Duodenal mucosa (tissue), 2 donors: ENCODE results near the gene EIF4B.
"Not testable (repeated sequence)": the region's sequence is repeated elsewhere in the genome, so short reads cannot be mapped to it uniquely, and the experiment has no call there.

Experiments used
- H3K27ac ChIP-seq: one replicate; pipeline ENCODE4 v1.7.0; 2013; ENCODE audit warnings: low read depth, low read length
- H3K27me3 ChIP-seq, 2 donors: one replicate each; pipeline ENCODE4 v1.7.0; 2013; ENCODE audit warnings: low read length in 2 of 2, control low read depth in 1 of 2; ENCODE audit not compliant: insufficient read depth in 2 of 2, control insufficient read depth in 1 of 2
- H3K36me3 ChIP-seq, 2 donors: one replicate each; pipeline ENCODE4 v1.7.0; 2013; ENCODE audit warnings: low read length in 2 of 2, control low read depth in 1 of 2; ENCODE audit not compliant: insufficient read depth in 2 of 2, control insufficient read depth in 1 of 2
- H3K4me1 ChIP-seq, 2 donors: one replicate each; pipeline ENCODE4 v1.7.0; 2013; ENCODE audit warnings: low read length in 2 of 2, control low read depth in 1 of 2; ENCODE audit not compliant: insufficient read depth in 2 of 2, control insufficient read depth in 1 of 2
- H3K4me3 ChIP-seq, 2 donors: one replicate each; pipeline ENCODE4 v1.7.0; 2013; ENCODE audit warnings: low read length in 2 of 2, low read depth in 1 of 2
- H3K9ac ChIP-seq, 2 donors: one replicate each; pipeline ENCODE4 v1.7.0; 2013; ENCODE audit warnings: low read length in 2 of 2, low read depth in 1 of 2
- H3K9me3 ChIP-seq, 2 donors: one replicate each; pipeline ENCODE4 v1.7.0; 2013; ENCODE audit warnings: low read length in 2 of 2, control low read depth in 1 of 2; ENCODE audit not compliant: control insufficient read depth in 1 of 2

The EIF4B gene

GRCh38 chr12:52975820-52976573 is 30.3 kb upstream of the EIF4B start:
- peaks cover 30 to 31% of the 10 kb centered on the region in 2 donors for H3K4me1 ChIP-seq
- H3K27ac ChIP-seq = no peak overlapping the region
- no peaks in the 10 kb centered on the region for H3K27me3 ChIP-seq
- no peaks in the 10 kb centered on the region for H3K9me3 ChIP-seq
- no peak overlapping the region for H3K4me3 ChIP-seq
- H3K36me3 ChIP-seq = no peaks in the 10 kb centered on the region
- H3K9ac ChIP-seq = no peak overlapping the region

GRCh38 chr12:52976574-52977071 is 29.6 kb upstream of the EIF4B start:
- H3K27me3 ChIP-seq = no peaks in the 10 kb centered on the region
- no peak overlapping the region for H3K9ac ChIP-seq
- no peaks in the 10 kb centered on the region for H3K36me3 ChIP-seq
- H3K9me3 ChIP-seq = no peaks in the 10 kb centered on the region
- no peak overlapping the region for H3K27ac ChIP-seq
- H3K4me3 ChIP-seq = no peak overlapping the region
- H3K4me1 ChIP-seq = peaks cover 28% of the 10 kb centered on the region in 2 donors

- Histone ChIP-seq H3K36me3 (no peaks in the 10 kb centered on the region), H3K9me3 (no peaks in the 10 kb centered on the region), H3K4me3 (no peak overlapping the region), H3K27me3 (no peaks in the 10 kb centered on the region), H3K9ac (no peak overlapping the region), H3K27ac (no peak overlapping the region), H3K4me1 (peaks cover 23 to 24% of the 10 kb centered on the region in 2 donors)
Observed at GRCh38 chr12:52977170-52977569, 29.1 kb upstream of the EIF4B start.

- H3K9ac ChIP-seq = no peak overlapping the region
Observed at GRCh38 chr12:52980096-52980649, 26.1 kb upstream of the EIF4B start.

GRCh38 chr12:52980650-52981423 is 25.4 kb upstream of the EIF4B start:
- H3K4me1 ChIP-seq = peaks cover 8 to 10% of the 10 kb centered on the region in 2 donors
- H3K9ac ChIP-seq = peak overlapping the region in 1 of 2 donors; percentile 38
- H3K9me3 ChIP-seq = no peaks in the 10 kb centered on the region
- no peak overlapping the region for H3K4me3 ChIP-seq
- no peak overlapping the region for H3K27ac ChIP-seq
- no peaks in the 10 kb centered on the region for H3K27me3 ChIP-seq
- H3K36me3 ChIP-seq = no peaks in the 10 kb centered on the region

More at GRCh38 chr12:52980096-52980649, 26.1 kb upstream of the EIF4B start:
- no peaks in the 10 kb centered on the region for H3K9me3 ChIP-seq
- no peaks in the 10 kb centered on the region for H3K36me3 ChIP-seq
- peaks cover 15 to 17% of the 10 kb centered on the region in 2 donors for H3K4me1 ChIP-seq
- H3K4me3 ChIP-seq = no peak overlapping the region
- no peak overlapping the region for H3K27ac ChIP-seq
- no peaks in the 10 kb centered on the region for H3K27me3 ChIP-seq

- Histone ChIP-seq H3K9me3 (no peaks in the 10 kb centered on the region), H3K27me3 (no peaks in the 10 kb centered on the region), H3K27ac (no peak overlapping the region), H3K9ac (no peak overlapping the region), H3K4me3 (no peak overlapping the region), H3K36me3 (no peaks in the 10 kb centered on the region), H3K4me1 (peaks cover 3 to 8% of the 10 kb centered on the region in 2 donors)
Observed at GRCh38 chr12:52984136-52984535, 22.1 kb upstream of the EIF4B start.

GRCh38 chr12:52988898-52989297 is 17.4 kb upstream of the EIF4B start:
- Histone ChIP-seq H3K9ac (no peak overlapping the region), H3K4me1 (peaks cover 21 to 29% of the 10 kb centered on the region in 2 donors), H3K9me3 (no peaks in the 10 kb centered on the region), H3K27ac (no peak overlapping the region), H3K4me3 (no peak overlapping the region), H3K27me3 (no peaks in the 10 kb centered on the region), H3K36me3 (no peaks in the 10 kb centered on the region)

- no peak overlapping the region for H3K9ac ChIP-seq
- no peaks in the 10 kb centered on the region for H3K36me3 ChIP-seq
- no peaks in the 10 kb centered on the region for H3K27me3 ChIP-seq
- H3K4me3 ChIP-seq = no peak overlapping the region
- H3K27ac ChIP-seq = no peak overlapping the region
- H3K9me3 ChIP-seq = no peaks in the 10 kb centered on the region
- H3K4me1 ChIP-seq = peaks cover 21 to 29% of the 10 kb centered on the region in 2 donors
Observed at GRCh38 chr12:52990206-52990605, 16.1 kb upstream of the EIF4B start.

GRCh38 chr12:52992240-52992639 is 14.0 kb upstream of the EIF4B start:
- not testable (repeated sequence) for H3K9ac ChIP-seq, H3K27me3 ChIP-seq

More at GRCh38 chr12:52992240-52992639, 14.0 kb upstream of the EIF4B start:
- H3K27ac ChIP-seq, H3K9me3 ChIP-seq, H3K36me3 ChIP-seq, H3K4me3 ChIP-seq: not testable (repeated sequence)
- peaks cover 21 to 29% of the 10 kb centered on the region in 2 donors for H3K4me1 ChIP-seq
